GM23248 (cell line): ENCODE data around the gene HTR2A.

ENCODE experiments used
- EZH2 ChIP-seq: fragments of 200-600 bp; sonication (generic); IDR thresholded peaks from 2 replicates; pipeline ENCODE4 v1.6.1; 2018; ENCODE audit warnings: antibody characterized with exemption, mild to moderate bottlenecking; ENCODE audit not compliant: insufficient read depth, poor library complexity, severe bottlenecking
- EZH2phosphoT487 ChIP-seq: fragments of 200-600 bp; sonication (generic); IDR thresholded peaks from 2 replicates; pipeline ENCODE4 v1.6.1; 2018; ENCODE audit warnings: antibody characterized with exemption, moderate library complexity, mild to moderate bottlenecking, low read depth; ENCODE audit not compliant: insufficient read depth

DNA sequence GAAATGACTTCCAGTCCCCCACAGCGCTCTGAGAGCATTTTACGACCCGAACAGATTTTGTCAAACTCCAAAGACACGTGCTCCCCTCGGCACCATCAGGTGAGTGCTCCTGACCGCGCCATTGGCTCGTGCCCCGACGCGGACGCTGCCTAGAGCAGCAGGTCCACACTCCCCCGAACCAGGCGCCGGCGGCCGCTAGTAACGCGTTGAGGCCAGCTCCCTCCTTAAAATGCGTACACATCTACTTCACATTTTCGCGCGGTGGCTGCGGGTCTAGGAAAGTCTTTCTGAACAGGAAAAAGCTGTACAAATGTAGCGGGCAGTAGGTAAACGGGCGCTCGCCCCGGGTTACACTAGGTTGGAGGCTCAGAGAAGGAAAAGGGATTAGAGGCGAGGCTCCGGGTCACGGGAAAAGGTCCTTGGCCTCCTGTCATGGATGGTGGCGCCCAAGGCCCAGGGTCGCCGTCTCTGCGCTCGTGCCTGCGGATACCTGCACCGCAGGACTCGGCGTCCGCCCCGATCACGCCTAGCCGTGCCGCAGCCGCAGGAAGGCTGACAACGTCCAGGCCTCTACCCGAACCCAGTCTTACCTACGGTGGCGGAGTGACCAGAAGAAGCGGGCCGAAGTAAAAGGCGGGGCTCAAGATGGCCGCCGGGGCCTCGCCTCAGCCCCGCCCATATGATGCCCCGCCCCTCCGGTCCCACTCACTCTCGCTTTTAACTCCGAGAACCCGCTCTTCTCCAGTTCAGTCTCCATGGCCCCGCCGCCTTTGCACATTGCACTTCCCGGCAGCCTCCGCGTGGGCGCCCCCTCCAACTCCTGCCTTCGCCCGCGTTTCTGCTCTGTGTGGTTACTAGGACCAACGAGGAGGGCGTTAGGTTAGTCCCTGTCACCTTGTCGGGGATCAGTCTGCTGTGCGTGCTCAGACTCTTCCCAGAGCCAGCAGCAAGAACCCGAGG is 100.1 kb downstream of the HTR2A start, which contains the start of gene ESD:
- TF ChIP-seq EZH2 (no peak), EZH2phosphoT487 (no peak)
